HepG2 (cell line): ENCODE data around the gene TSEN34. TPM values are rescaled to one million over a fixed set of nuclear protein-coding genes. Genes with fewer than 3 reads are reported as not detected.
A peak's percentile ranks its signal among the peaks of the same experiment; 100 is the strongest.

Source experiments
- ATAC-seq: fragments of 200-7000 bp; cut with Tn5 transposase; 3 replicates; pipeline ENCODE4 v1.9.1; 2020; ENCODE audit warnings: mild to moderate bottlenecking, moderate library complexity
- BruUV-seq: library from RNA; stranded (reverse); fragments of 400-500 nt; replicated peaks from 2 replicates; lab custom pipeline; 2021; lab: Mats Ljungman, UMichigan
- CTCF ChIA-PET: fragments of 300-600 bp; formaldehyde crosslinking; extraction: SDS; loops from one replicate; lab custom pipeline; 2021; ENCODE audit warnings: low total read pairs, inconsistent platforms, low intra/inter-chr PET ratio; lab: Yijun Ruan, JAX
- POLR2A ChIA-PET: fragments of 350-600 bp; sonication (Branson Sonifier 250); formaldehyde crosslinking; loops from one replicate; lab custom pipeline; 2020; ENCODE audit warnings: antibody characterized with exemption, inconsistent platforms; lab: Yijun Ruan, JAX
- DNase-seq: peaks from one replicate; pipeline ENCODE4 v3.0.0-alpha.2; 2015; ENCODE audit warnings: low spot score
- FAIRE-seq: peaks from 3 replicates; lab custom pipeline; 2011; peaks lifted over from hg19 to GRCh38; lab: Jason Lieb, UNC
- H2AFZ ChIP-seq: one replicate; pipeline ENCODE4 v1.6.1; 2011; ENCODE audit warnings: low read length, inconsistent platforms
- H3K27ac ChIP-seq: fragments of 300-600 bp; 3 replicates; pipeline ENCODE4 v1.8.0; 2011; ENCODE audit warnings: mixed run types, mild to moderate bottlenecking, mixed read lengths, low read length, inconsistent platforms; ENCODE audit not compliant: insufficient read depth; ENCODE audit errors: extremely low read length
- H3K27me3 ChIP-seq, 2 experiments: fragments of 200-600 bp in 1 of 2; 2 replicates in 1 of 2; 3 replicates in 1 of 2; pipeline versions ENCODE4 v1.6.0 to v1.8.0; 2011; ENCODE audit warnings: low read length in 2 of 2, mild to moderate bottlenecking in 2 of 2, moderate library complexity in 2 of 2, inconsistent platforms in 1 of 2; ENCODE audit not compliant: insufficient read depth in 2 of 2, control insufficient read depth in 1 of 2
- H3K36me3 ChIP-seq, 2 experiments: fragments of 200-600 bp in 1 of 2; replicated peaks in 1 of 2; 2 replicates in 1 of 2; 3 replicates in 1 of 2; pipeline versions ENCODE4 v1.5.1 to v1.8.0; 2011; ENCODE audit warnings: low read length in 2 of 2, inconsistent platforms in 1 of 2; ENCODE audit not compliant: insufficient read depth in 2 of 2, control insufficient read depth in 1 of 2
- H3K4me1 ChIP-seq: 2 replicates; pipeline ENCODE4 v1.5.1; 2012; ENCODE audit warnings: low read length, inconsistent platforms; ENCODE audit not compliant: insufficient read depth
- H3K4me2 ChIP-seq: 2 replicates; pipeline ENCODE4 v1.6.0; 2011; ENCODE audit warnings: low read depth, low read length, inconsistent platforms
- H3K4me3 ChIP-seq, 3 experiments: fragments of 200-600 bp in 1 of 3; sonication (generic), shearing (Covaris generic) in 1 of 3; replicated peaks in 1 of 3; 2 replicates each; pipeline ENCODE4 v1.5.1; 2011 to 2016; ENCODE audit warnings: low read length in 3 of 3, inconsistent platforms in 2 of 3, low read depth in 2 of 3, mild to moderate bottlenecking in 2 of 3, control low read depth in 1 of 3, mixed read lengths in 1 of 3; ENCODE audit not compliant: insufficient read depth in 1 of 3
- H3K79me2 ChIP-seq: one replicate; pipeline ENCODE4 v1.6.1; 2011; ENCODE audit warnings: low read length, inconsistent platforms; ENCODE audit not compliant: insufficient read depth
- H3K9ac ChIP-seq: 2 replicates; pipeline ENCODE4 v1.6.0; 2011; ENCODE audit warnings: mild to moderate bottlenecking, low read depth, low read length, inconsistent platforms; ENCODE audit not compliant: insufficient read depth
- H3K9me3 ChIP-seq: 2 replicates; pipeline ENCODE4 v1.5.1; 2012; ENCODE audit warnings: mild to moderate bottlenecking, low read length
- H4K20me1 ChIP-seq: 2 replicates; pipeline ENCODE4 v1.6.0; 2011; ENCODE audit warnings: inconsistent platforms, mild to moderate bottlenecking, low read length, moderate library complexity; ENCODE audit not compliant: insufficient read depth
- FOXA3 ChIP-seq: IDR thresholded peaks from 2 replicates; pipeline ENCODE4 v1.6.1; 2016; ENCODE audit warnings: missing genetic modification reagents, missing compliant biosample characterization
- MEIS1 ChIP-seq: sonication (generic); formaldehyde crosslinking; IDR thresholded peaks from 2 replicates; pipeline ENCODE4 v1.9.0; 2021; ENCODE audit warnings: mild to moderate bottlenecking, missing genetic modification reagents, moderate library complexity, borderline replicate concordance
- ZBTB33 ChIP-seq: sonication (generic); formaldehyde crosslinking; IDR thresholded peaks from 2 replicates; pipeline ENCODE4 v1.4.0; 2020; ENCODE audit warnings: missing genetic modification reagents
- ZNF503 ChIP-seq: sonication (generic); formaldehyde crosslinking; IDR thresholded peaks from 2 replicates; pipeline ENCODE4 v1.4.0; 2020; ENCODE audit warnings: missing genetic modification reagents
- ZSCAN5A ChIP-seq: sonication (generic); formaldehyde crosslinking; IDR thresholded peaks from 2 replicates; pipeline ENCODE4 v1.8.0; 2022; ENCODE audit warnings: mild to moderate bottlenecking, missing genetic modification reagents, borderline replicate concordance
- WGBS: methylation state at CpG from one replicate; pipeline ENCODE4 v1.1.6; 2017; ENCODE audit warnings: low lambda C conversion rate; 5-methylcytosine and 5-hydroxymethylcytosine counted together
- in situ Hi-C: cut with HindIII; loops from 2 replicates; pipeline ENCODE4 v1.10.0; 2017; ENCODE audit warnings: low pct_unique_long_range_greater_than_20kb; ENCODE audit not compliant: extremely low pct_ligation_motif_present
- intact Hi-C: fragments of 100-400 bp; cut with micrococcal nuclease; formaldehyde crosslinking; loops from one replicate; pipeline ENCODE4 v1.10.0; 2022; ENCODE audit not compliant: unreplicated experiment
- polyA plus RNA-seq, 8 experiments: library from polyadenylated mRNA; depleted of rRNA in 3 of 8; stranded (reverse) in 7 of 8; unstranded in 1 of 8; fragments of >200 nt; fragmentation: Illumina TruSeq in 4 of 8; extraction: Trizol in 4 of 8; gene quantifications; 2 replicates each; pipeline versions ENCODE4 v1.2.1 to v1.2.3, GENCODE V29; 2011 to 2016; ENCODE audit warnings: low read depth in 4 of 8, missing spikeins in 1 of 8, mixed read lengths in 1 of 8; ENCODE audit not compliant: insufficient read depth in 1 of 8
- total RNA-seq, 5 experiments: library from RNA; depleted of rRNA; stranded (reverse); fragments of >200 nt; fragmentation: Illumina TruSeq; extraction: Trizol; gene quantifications; 2 replicates each; pipeline ENCODE4 v1.2.3, GENCODE V29; 2016; ENCODE audit warnings: low read depth in 1 of 5

Gene TSEN34
- total and polyA plus RNA-seq, 2 of the 13 experiments (the other 11 are each of a cell fraction or from before 2014, with no cell fraction given), result 55.1 to 65.4 TPM

GRCh38 chr19:54216869-54217268, 25.8 kb downstream of the TSEN34 start:
- Histone ChIP-seq H3K79me2 (no peaks in the 10 kb centered on the region), H3K27ac (no peak overlapping the region), H3K9me3 (no peaks in the 10 kb centered on the region), H3K9ac (no peak overlapping the region), H2AFZ (no peak overlapping the region), H4K20me1 (no peaks in the 10 kb centered on the region), H3K4me2 (no peak overlapping the region), H3K4me1 (peaks cover 21% of the 10 kb centered on the region), H3K4me3 (no peak overlapping the region), H3K36me3 (no peaks in the 10 kb centered on the region), H3K27me3 (peaks cover 1 to 6% of the 10 kb centered on the region in 2 experiments; a peak in 4 of 5 replicates)
- no TSS peak for BruUV-seq
- POLR2A ChIA-PET, result interaction anchor here (1.0 kb wide), 1 partner anchor 16 kb away, joined by 3 read pairs; no protein-coding TSS in a partner anchor
- TF ChIP-seq ZBTB33 (CRISPR knock-in tag), result no peak
- no peak for TF ChIP-seq ZNF503 (CRISPR knock-in tag)
- no peak for TF ChIP-seq ZSCAN5A (CRISPR knock-in tag)
- no peak for TF ChIP-seq MEIS1 (CRISPR knock-in tag)
- no peak for TF ChIP-seq FOXA3 (CRISPR knock-in tag)
- peak; percentile 20; the same call in 2 of the 3 replicates for ATAC-seq
- DNase-seq, result no peak
- intact Hi-C loops, result no loop called here
- in situ Hi-C loops, result no loop called here
- no peak for FAIRE-seq
- WGBS, result 30% methylated on average over 6 of the region's 9 CpGs
- CTCF ChIA-PET, result no interaction called here
